ENCODE measurements around the gene IDNK. TPM values are rescaled to one million over a fixed set of nuclear protein-coding genes. Genes with fewer than 3 reads are reported as not detected.
A peak's percentile ranks its signal among the peaks of the same experiment; 100 is the strongest.

IDNK gene
- total RNA-seq, 1 experiment from 2014 or later: 0.50 TPM

DNA sequence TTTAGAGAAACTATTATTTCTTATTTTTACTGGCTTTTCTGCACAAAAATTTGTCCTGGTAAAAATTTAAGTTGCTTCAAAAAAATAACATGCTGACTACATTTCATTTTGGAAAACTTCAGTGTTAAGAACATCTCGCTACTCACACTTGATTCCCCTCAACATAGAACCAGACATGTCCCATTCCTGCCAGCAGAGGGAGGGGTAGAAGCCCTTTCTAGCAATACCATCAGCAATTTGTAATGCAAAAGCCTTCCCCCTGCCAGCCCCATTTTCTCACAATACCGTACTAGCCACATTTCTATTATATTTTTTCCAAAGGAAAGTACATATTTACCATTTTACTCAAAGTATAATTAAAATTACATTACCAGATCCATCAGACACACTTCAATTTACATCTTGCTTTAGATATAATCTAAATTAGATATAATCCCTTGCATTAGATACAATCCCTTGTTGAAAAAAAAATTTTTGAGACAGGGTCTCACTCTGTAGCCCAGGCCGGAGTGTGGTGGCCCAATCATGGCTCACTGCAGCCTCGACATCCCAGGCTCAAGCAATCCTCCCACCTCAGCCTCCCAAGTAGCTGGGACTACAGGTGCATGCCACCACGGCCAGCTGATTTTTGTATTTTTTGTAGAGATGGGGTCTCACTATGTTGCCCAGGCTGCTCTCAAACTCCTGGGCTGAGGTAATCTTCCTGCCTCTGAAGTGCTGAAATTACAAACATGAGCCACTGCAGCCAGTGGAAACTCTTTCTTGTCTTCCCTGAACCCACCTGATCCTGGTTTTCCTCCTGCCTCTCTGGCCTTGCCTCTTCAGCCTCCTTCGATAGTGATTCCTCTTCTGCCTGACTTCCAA, 39.6 kb upstream of the IDNK start (continued):
- TF ChIP-seq, protein P1, sequence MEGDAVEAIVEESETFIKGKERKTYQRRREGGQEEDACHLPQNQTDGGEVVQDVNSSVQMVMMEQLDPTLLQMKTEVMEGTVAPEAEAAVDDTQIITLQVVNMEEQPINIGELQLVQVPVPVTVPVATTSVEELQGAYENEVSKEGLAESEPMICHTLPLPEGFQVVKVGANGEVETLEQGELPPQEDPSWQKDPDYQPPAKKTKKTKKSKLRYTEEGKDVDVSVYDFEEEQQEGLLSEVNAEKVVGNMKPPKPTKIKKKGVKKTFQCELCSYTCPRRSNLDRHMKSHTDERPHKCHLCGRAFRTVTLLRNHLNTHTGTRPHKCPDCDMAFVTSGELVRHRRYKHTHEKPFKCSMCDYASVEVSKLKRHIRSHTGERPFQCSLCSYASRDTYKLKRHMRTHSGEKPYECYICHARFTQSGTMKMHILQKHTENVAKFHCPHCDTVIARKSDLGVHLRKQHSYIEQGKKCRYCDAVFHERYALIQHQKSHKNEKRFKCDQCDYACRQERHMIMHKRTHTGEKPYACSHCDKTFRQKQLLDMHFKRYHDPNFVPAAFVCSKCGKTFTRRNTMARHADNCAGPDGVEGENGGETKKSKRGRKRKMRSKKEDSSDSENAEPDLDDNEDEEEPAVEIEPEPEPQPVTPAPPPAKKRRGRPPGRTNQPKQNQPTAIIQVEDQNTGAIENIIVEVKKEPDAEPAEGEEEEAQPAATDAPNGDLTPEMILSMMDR (IDR thresholded peaks at IDR 0.05): peak; percentile 52
- TF ChIP-seq ZNF317 (CRISPR knock-in tag; IDR thresholded peaks at IDR 0.05; ENCODE audit: borderline replicate concordance, low read depth): no peak
- TF ChIP-seq MYBL2 (CRISPR knock-in tag; IDR thresholded peaks at IDR 0.05): no peak
- no peak for TF ChIP-seq CREB1 (CRISPR knock-in tag; IDR thresholded peaks at IDR 0.05)
- TF ChIP-seq TEAD4 (CRISPR knock-in tag; IDR thresholded peaks at IDR 0.05): peak; percentile 67; the same call in 1 of the 2 replicates
- TF ChIP-seq, protein P2, sequence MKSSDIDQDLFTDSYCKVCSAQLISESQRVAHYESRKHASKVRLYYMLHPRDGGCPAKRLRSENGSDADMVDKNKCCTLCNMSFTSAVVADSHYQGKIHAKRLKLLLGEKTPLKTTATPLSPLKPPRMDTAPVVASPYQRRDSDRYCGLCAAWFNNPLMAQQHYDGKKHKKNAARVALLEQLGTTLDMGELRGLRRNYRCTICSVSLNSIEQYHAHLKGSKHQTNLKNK (CRISPR knock-in tag; IDR thresholded peaks at IDR 0.05): no peak
- TF ChIP-seq NR1H2 (CRISPR knock-in tag; IDR thresholded peaks at IDR 0.05): no peak
- TF ChIP-seq GTF2I (CRISPR knock-in tag; conservative IDR thresholded peaks at IDR 0.05): 0 out of 2 replicates have a peak, but pooled peaks have one; percentile 23
- TF ChIP-seq RELA (CRISPR knock-in tag; IDR thresholded peaks at IDR 0.05; ENCODE audit: borderline replicate concordance): no peak
- TF ChIP-seq, protein P3, sequence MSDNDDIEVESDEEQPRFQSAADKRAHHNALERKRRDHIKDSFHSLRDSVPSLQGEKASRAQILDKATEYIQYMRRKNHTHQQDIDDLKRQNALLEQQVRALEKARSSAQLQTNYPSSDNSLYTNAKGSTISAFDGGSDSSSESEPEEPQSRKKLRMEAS (CRISPR knock-in tag; IDR thresholded peaks at IDR 0.05): no peak
- TF ChIP-seq ZNF423 (CRISPR knock-in tag; IDR thresholded peaks at IDR 0.05): no peak
- TF ChIP-seq, protein P4, sequence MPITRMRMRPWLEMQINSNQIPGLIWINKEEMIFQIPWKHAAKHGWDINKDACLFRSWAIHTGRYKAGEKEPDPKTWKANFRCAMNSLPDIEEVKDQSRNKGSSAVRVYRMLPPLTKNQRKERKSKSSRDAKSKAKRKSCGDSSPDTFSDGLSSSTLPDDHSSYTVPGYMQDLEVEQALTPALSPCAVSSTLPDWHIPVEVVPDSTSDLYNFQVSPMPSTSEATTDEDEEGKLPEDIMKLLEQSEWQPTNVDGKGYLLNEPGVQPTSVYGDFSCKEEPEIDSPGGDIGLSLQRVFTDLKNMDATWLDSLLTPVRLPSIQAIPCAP (CRISPR knock-in tag; IDR thresholded peaks at IDR 0.05): no peak
- TF ChIP-seq ZBTB21 (CRISPR knock-in tag; IDR thresholded peaks at IDR 0.05; ENCODE audit: borderline replicate concordance): no peak
- TF ChIP-seq SP1 (CRISPR knock-in tag; conservative IDR thresholded peaks at IDR 0.05): no peak
- TF ChIP-seq, protein P5, sequence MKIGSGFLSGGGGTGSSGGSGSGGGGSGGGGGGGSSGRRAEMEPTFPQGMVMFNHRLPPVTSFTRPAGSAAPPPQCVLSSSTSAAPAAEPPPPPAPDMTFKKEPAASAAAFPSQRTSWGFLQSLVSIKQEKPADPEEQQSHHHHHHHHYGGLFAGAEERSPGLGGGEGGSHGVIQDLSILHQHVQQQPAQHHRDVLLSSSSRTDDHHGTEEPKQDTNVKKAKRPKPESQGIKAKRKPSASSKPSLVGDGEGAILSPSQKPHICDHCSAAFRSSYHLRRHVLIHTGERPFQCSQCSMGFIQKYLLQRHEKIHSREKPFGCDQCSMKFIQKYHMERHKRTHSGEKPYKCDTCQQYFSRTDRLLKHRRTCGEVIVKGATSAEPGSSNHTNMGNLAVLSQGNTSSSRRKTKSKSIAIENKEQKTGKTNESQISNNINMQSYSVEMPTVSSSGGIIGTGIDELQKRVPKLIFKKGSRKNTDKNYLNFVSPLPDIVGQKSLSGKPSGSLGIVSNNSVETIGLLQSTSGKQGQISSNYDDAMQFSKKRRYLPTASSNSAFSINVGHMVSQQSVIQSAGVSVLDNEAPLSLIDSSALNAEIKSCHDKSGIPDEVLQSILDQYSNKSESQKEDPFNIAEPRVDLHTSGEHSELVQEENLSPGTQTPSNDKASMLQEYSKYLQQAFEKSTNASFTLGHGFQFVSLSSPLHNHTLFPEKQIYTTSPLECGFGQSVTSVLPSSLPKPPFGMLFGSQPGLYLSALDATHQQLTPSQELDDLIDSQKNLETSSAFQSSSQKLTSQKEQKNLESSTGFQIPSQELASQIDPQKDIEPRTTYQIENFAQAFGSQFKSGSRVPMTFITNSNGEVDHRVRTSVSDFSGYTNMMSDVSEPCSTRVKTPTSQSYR (CRISPR knock-in tag; IDR thresholded peaks at IDR 0.05): no peak
- TF ChIP-seq, protein P6, sequence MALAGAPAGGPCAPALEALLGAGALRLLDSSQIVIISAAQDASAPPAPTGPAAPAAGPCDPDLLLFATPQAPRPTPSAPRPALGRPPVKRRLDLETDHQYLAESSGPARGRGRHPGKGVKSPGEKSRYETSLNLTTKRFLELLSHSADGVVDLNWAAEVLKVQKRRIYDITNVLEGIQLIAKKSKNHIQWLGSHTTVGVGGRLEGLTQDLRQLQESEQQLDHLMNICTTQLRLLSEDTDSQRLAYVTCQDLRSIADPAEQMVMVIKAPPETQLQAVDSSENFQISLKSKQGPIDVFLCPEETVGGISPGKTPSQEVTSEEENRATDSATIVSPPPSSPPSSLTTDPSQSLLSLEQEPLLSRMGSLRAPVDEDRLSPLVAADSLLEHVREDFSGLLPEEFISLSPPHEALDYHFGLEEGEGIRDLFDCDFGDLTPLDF (CRISPR knock-in tag; IDR thresholded peaks at IDR 0.05): no peak
- TF ChIP-seq, protein P7, sequence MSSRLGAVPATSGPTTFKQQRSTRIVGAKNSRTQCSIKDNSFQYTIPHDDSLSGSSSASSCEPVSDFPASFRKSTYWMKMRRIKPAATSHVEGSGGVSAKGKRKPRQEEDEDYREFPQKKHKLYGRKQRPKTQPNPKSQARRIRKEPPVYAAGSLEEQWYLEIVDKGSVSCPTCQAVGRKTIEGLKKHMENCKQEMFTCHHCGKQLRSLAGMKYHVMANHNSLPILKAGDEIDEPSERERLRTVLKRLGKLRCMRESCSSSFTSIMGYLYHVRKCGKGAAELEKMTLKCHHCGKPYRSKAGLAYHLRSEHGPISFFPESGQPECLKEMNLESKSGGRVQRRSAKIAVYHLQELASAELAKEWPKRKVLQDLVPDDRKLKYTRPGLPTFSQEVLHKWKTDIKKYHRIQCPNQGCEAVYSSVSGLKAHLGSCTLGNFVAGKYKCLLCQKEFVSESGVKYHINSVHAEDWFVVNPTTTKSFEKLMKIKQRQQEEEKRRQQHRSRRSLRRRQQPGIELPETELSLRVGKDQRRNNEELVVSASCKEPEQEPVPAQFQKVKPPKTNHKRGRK (CRISPR knock-in tag; IDR thresholded peaks at IDR 0.05; ENCODE audit: borderline replicate concordance): no peak
- TF ChIP-seq, protein P8, sequence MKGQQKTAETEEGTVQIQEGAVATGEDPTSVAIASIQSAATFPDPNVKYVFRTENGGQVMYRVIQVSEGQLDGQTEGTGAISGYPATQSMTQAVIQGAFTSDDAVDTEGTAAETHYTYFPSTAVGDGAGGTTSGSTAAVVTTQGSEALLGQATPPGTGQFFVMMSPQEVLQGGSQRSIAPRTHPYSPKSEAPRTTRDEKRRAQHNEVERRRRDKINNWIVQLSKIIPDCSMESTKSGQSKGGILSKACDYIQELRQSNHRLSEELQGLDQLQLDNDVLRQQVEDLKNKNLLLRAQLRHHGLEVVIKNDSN (CRISPR knock-in tag; IDR thresholded peaks at IDR 0.05): no peak
- TF ChIP-seq SOX15 (CRISPR knock-in tag; IDR thresholded peaks at IDR 0.05): no peak
- no peak for TF ChIP-seq ETV6 (CRISPR knock-in tag; IDR thresholded peaks at IDR 0.05)
- no peak for TF ChIP-seq JAZF1 (CRISPR knock-in tag; IDR thresholded peaks at IDR 0.05)
- TF ChIP-seq, protein P9, sequence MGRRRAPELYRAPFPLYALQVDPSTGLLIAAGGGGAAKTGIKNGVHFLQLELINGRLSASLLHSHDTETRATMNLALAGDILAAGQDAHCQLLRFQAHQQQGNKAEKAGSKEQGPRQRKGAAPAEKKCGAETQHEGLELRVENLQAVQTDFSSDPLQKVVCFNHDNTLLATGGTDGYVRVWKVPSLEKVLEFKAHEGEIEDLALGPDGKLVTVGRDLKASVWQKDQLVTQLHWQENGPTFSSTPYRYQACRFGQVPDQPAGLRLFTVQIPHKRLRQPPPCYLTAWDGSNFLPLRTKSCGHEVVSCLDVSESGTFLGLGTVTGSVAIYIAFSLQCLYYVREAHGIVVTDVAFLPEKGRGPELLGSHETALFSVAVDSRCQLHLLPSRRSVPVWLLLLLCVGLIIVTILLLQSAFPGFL (CRISPR knock-in tag; IDR thresholded peaks at IDR 0.05; ENCODE audit: borderline replicate concordance): no peak

All from WTC11 (cell line).